Mesodermal cell (in vitro differentiated cells): ENCODE data around the gene MRPL3.

ENCODE experiments used
- H3K27ac ChIP-seq: 2 replicates; pipeline ENCODE4 v1.7.0; 2013; ENCODE audit warnings: mild to moderate bottlenecking, low read depth, low read length, moderate library complexity; ENCODE audit not compliant: severe bottlenecking
- H3K36me3 ChIP-seq: 2 replicates; pipeline ENCODE4 v1.7.1; 2013; ENCODE audit warnings: mild to moderate bottlenecking, low read length, moderate library complexity; ENCODE audit not compliant: control insufficient read depth, insufficient read depth
- H3K4me1 ChIP-seq: one replicate; pipeline ENCODE4 v1.7.1; 2013; ENCODE audit warnings: mild to moderate bottlenecking, low read length; ENCODE audit not compliant: insufficient read depth, control insufficient read depth, poor library complexity, severe bottlenecking
- H3K4me3 ChIP-seq: 2 replicates; pipeline ENCODE4 v1.7.0; 2013; ENCODE audit warnings: low read length, control low read depth, mild to moderate bottlenecking; ENCODE audit not compliant: insufficient read depth, poor library complexity, severe bottlenecking; ENCODE audit errors: extremely low read depth
- H3K9me3 ChIP-seq: 2 replicates; pipeline ENCODE4 v1.7.1; 2013; ENCODE audit warnings: mild to moderate bottlenecking, low read length, moderate library complexity; ENCODE audit not compliant: control insufficient read depth
- WGBS, 2 experiments: methylation state at CpG; one replicate each; pipeline ENCODE4 v1.1.5; 2013; ENCODE audit warnings: missing lambda C conversion rate in 2 of 2; ENCODE audit not compliant: insufficient coverage in 2 of 2; 5-methylcytosine and 5-hydroxymethylcytosine counted together

MRPL3 gene

DNA sequence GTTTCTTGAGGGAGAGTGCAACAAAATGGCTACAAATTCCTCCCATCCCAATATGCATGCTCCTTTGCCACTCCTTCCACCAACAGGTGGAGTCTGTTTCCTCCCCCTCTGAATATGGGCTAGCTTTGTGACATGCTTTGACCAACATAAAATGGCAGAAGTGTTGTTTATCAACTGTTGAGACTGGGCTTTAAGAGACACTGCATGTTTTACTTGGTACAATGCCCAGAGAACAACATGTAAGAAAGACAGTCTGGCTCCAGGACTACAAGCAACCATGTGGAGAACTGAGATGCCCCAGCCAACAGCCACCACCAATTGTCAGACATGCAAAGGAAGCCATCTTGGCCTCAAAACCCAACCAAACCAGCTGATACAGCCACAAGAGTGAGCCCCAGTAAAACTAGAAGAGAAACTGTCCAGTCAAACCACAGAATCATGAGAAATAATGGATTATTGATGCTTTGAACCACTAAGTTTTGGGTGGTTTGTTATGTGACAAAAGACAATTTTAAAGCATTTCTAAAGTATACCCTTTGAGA, 80.7 kb downstream of the MRPL3 start:
- H3K4me3 ChIP-seq, result no peak overlapping the region
- H3K27ac ChIP-seq, result no peak overlapping the region
- H3K9me3 ChIP-seq, result no peaks in the 10 kb centered on the region
- H3K4me1 ChIP-seq, result no peaks in the 10 kb centered on the region
- H3K36me3 ChIP-seq, result no peaks in the 10 kb centered on the region

DNA sequence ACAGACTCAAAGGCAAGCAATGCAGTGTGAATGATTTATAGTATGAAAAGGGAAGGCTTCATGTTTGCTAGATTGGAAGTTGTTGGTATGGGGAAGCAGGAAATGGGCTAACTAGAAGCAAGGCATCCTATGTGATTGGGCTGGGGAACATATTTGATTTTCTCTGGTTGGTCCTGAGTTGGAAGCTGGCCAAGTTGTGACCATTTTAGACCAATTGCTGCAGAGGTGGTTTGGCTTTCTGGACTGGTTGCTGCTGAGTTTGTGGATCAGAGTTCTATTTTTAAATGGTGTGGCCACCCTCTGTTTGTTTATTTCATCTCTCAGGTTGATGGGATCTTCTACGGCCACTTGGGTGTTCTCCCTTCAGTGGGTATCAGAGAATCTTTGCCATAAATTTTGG, 81.5 kb downstream of the MRPL3 start:
- Histone ChIP-seq H3K36me3 (no peaks in the 10 kb centered on the region), H3K4me3 (no peak overlapping the region), H3K9me3 (no peaks in the 10 kb centered on the region), H3K27ac (no peak overlapping the region), H3K4me1 (no peaks in the 10 kb centered on the region)
- WGBS, 2 experiments, result no CpG with 5 or more reads among the region's 1 CpG

DNA sequence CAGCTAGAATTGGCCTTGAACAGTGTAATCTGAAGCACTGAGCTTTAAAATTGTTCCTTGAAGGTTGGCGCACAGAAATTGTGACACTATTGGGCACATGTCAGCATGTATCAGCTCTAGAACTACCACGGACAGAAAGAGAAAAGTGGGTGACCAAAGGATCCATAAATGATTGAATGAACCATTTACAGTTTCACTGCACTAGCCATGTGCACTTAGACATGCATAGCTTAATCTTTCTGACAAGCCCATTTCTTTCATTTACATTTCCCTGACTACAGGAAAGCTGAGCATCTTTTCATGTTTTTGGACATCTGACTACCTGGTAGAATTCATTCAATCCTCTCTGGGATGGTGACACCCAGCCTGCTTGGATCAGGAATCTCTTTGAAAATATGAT, 85.0 kb downstream of the MRPL3 start:
- no peak overlapping the region for H3K4me3 ChIP-seq
- WGBS, 2 experiments, result 100% methylated on average over 2 of the region's 2 CpGs
- H3K9me3 ChIP-seq, result no peaks in the 10 kb centered on the region
- H3K36me3 ChIP-seq, result no peaks in the 10 kb centered on the region
- no peak overlapping the region for H3K27ac ChIP-seq
- no peaks in the 10 kb centered on the region for H3K4me1 ChIP-seq
